NOMO-1 (cell line): Measurements from ENCODE around the gene RPS19.
"Not testable (repeated sequence)": the region's sequence is repeated elsewhere in the genome, so short reads cannot be mapped to it uniquely, and the experiment has no call there.

Experiments
- DNase-seq, 2 experiments: peaks; one replicate each; lab custom pipeline; 2025; ENCODE audit not compliant: unreplicated experiment in 2 of 2; lab: John Stamatoyannopoulos, UW

The RPS19 gene

GRCh38 chr19:41912899-41913537 is 53.0 kb downstream of the RPS19 start:
- DNase-seq: no peak

- no peak for DNase-seq
These were observed 53.7 kb downstream of the RPS19 start for GRCh38 chr19:41913538-41914423.

DNA sequence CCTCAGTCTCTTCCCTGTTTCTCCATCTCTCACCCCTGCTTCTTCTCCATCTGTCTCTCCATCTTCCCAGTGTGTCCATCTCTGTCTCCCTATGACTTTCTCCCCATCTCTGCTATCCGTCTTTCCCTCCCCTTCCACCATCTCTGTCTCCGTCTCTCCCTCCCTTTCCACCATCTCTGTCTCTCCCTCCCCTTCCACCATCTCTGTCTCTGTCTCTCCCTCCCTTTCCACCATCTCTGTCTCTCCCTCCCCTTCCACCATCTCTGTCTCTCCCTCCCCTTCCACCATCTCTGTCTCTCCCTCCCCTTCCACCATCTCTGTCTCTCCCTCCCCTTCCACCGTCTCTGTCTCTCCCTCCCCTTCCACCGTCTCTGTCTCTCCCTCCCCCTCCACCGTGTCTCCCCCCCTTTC is 54.4 kb downstream of the RPS19 start:
- not testable (repeated sequence) for DNase-seq

- DNase-seq: no peak
These were observed 55.1 kb downstream of the RPS19 start for GRCh38 chr19:41915021-41915775.

DNA sequence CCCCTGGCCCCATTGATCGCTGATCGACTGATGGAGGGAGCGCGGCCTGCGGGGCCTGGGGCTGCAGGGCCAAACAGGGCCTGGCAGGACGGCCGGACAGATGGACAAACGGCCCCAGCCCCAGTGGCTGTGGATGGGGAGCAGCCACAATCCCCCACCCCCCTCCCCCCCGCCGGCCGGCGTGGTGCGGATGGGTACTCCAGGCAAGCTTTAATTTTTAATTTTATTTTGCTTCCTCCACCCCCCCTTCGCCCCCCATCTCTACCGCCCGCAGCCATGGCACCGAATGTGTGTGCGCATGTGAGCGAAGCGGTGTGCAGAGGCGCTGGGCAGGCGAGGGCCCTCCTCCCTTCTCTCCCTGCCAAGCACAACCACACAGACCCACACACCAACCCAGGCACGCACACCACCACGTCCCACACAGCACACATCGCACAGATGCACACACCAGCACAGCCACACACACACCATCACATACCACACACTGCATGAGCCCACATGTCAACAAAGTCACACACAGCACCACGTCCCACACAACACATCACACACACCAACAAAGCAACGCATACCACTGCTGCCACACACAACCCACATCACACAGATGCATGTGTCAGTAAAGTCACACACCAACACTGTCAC is 55.8 kb downstream of the RPS19 start:
- no peak for DNase-seq

GRCh38 chr19:41917676-41918075 is 57.6 kb downstream of the RPS19 start:
- no peak for DNase-seq

GRCh38 chr19:41918095-41918494 is 58.0 kb downstream of the RPS19 start:
- no peak for DNase-seq

DNA sequence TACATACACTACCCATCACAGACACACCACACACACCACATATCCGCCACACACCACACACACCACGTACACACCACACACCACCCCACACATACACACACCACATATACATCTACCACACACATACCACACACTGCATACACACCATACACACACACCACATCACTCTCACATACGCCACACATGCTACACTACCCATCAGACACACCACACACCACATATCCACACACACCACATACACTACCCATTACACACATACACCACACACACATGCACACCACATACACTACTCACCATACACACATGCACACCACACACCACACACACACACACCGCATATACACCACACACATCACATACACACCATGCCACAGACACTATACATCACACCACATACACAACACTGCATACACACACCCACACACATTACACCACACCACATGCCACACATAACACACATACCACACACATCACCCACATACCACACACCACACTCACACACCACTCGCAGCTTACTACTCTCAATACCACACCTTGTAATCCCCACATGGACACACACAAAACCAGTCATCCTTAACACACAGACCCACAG is 58.7 kb downstream of the RPS19 start:
- no peak for DNase-seq

GRCh38 chr19:41919948-41920712 is 60.1 kb downstream of the RPS19 start:
- DNase-seq: no peak

- no peak for DNase-seq
These were observed 61.0 kb downstream of the RPS19 start for GRCh38 chr19:41920882-41921576.

- no peak for DNase-seq
These were observed 61.8 kb downstream of the RPS19 start for GRCh38 chr19:41921577-41922576.
